NOMO-1 (cell line): Measurements from ENCODE around the gene INPP1.

Experiments used
- DNase-seq, 2 experiments: peaks; one replicate each; lab custom pipeline; 2025; ENCODE audit not compliant: unreplicated experiment in 2 of 2; lab: John Stamatoyannopoulos, UW

INPP1 gene

GRCh38 chr2:190407246-190407661 is 63.9 kb downstream of the INPP1 start:
- no peak for DNase-seq

GRCh38 chr2:190407662-190408537 is 64.5 kb downstream of the INPP1 start, which contains the start of gene MFSD6:
MFSD6 (plus strand) TSS chr2:190408355; CDS start chr2:190436030, 27,675 bp downstream.
- DNase-seq = no peak

- peak; percentile 24 to 45 for DNase-seq
These were observed 65.3 kb downstream of the INPP1 start for GRCh38 chr2:190408538-190409271.

GRCh38 chr2:190409616-190410015 is 66.2 kb downstream of the INPP1 start:
- DNase-seq = no peak

GRCh38 chr2:190410166-190410565 is 66.8 kb downstream of the INPP1 start:
- peak; percentile 31 to 83 for DNase-seq

- no peak for DNase-seq
These were observed 69.6 kb downstream of the INPP1 start for GRCh38 chr2:190412966-190413365.

- DNase-seq = peak; percentile 11 to 39
These were observed 70.0 kb downstream of the INPP1 start for GRCh38 chr2:190413421-190413820.

GRCh38 chr2:190415251-190415650 is 71.9 kb downstream of the INPP1 start:
- DNase-seq = no peak

GRCh38 chr2:190415794-190416775 is 72.7 kb downstream of the INPP1 start:
- no peak for DNase-seq

GRCh38 chr2:190417045-190417842 is 73.9 kb downstream of the INPP1 start:
- no peak for DNase-seq

- peak in 1 of 2 experiments; percentile 22 for DNase-seq
These were observed 75.3 kb downstream of the INPP1 start for GRCh38 chr2:190418727-190419126.

- peak in 1 of 2 experiments; percentile 41 for DNase-seq
These were observed 77.4 kb downstream of the INPP1 start for GRCh38 chr2:190420801-190421200.
